Cerebellar nuclear complex (tissue), 1 donor: ENCODE results near the gene IFI27.

Source experiments
- DNase-seq, 2 experiments: peaks; one replicate each; lab custom pipeline; 2025; lab: John Stamatoyannopoulos, UW

The IFI27 gene

GRCh38 chr14:94102768-94103482 is 7.6 kb upstream of the IFI27 start:
- DNase-seq = no peak

- DNase-seq = no peak
Measured at GRCh38 chr14:94103554-94104150, 6.9 kb upstream of the IFI27 start.

- DNase-seq = no peak
Measured at GRCh38 chr14:94104731-94105130, 5.8 kb upstream of the IFI27 start.

- no peak for DNase-seq
Measured at GRCh38 chr14:94109915-94110250, 653 bp upstream of the IFI27 start.

GRCh38 chr14:94111276-94112095 is 950 bp downstream of the IFI27 start:
- DNase-seq = no peak

- no peak for DNase-seq
Measured at GRCh38 chr14:94112513-94113063, 2.1 kb downstream of the IFI27 start.

- DNase-seq = no peak
Measured at GRCh38 chr14:94113073-94113472, 2.5 kb downstream of the IFI27 start.

- DNase-seq = no peak
Measured at GRCh38 chr14:94113490-94113889, 3.0 kb downstream of the IFI27 start.

- no peak for DNase-seq
Measured at GRCh38 chr14:94113908-94114588, 3.5 kb downstream of the IFI27 start.

- no peak for DNase-seq
Measured at GRCh38 chr14:94114589-94115057, 4.1 kb downstream of the IFI27 start.

GRCh38 chr14:94115058-94115591 is 4.6 kb downstream of the IFI27 start:
- no peak for DNase-seq

GRCh38 chr14:94115631-94116030 is 5.1 kb downstream of the IFI27 start:
- no peak for DNase-seq

GRCh38 chr14:94116701-94117100 is 6.2 kb downstream of the IFI27 start:
- DNase-seq = no peak

GRCh38 chr14:94117856-94118255 is 7.3 kb downstream of the IFI27 start:
- no peak for DNase-seq

GRCh38 chr14:94119071-94119470 is 8.5 kb downstream of the IFI27 start:
- no peak for DNase-seq

GRCh38 chr14:94120667-94121340 is 10.3 kb downstream of the IFI27 start:
- no peak for DNase-seq

- DNase-seq = no peak
Measured at GRCh38 chr14:94121485-94121884, 10.9 kb downstream of the IFI27 start.

- DNase-seq = no peak
Measured at GRCh38 chr14:94122438-94122837, 11.9 kb downstream of the IFI27 start.

GRCh38 chr14:94123296-94123695 is 12.8 kb downstream of the IFI27 start:
- DNase-seq = no peak

GRCh38 chr14:94123868-94124267 is 13.3 kb downstream of the IFI27 start:
- no peak for DNase-seq
